CD14-positive monocyte (primary cell): Measurements from ENCODE around the gene TRIM50. TPM values are rescaled to one million over a fixed set of nuclear protein-coding genes. Genes with fewer than 3 reads are reported as not detected.

Experiments
- DNase-seq, 3 donors: peaks; one replicate each; pipeline ENCODE4 v3.0.0-alpha.2; 2011 to 2022
- H2AFZ ChIP-seq: 2 replicates; pipeline ENCODE4 v1.6.0; 2012; ENCODE audit warnings: mild to moderate bottlenecking, low read depth, low read length, inconsistent platforms; ENCODE audit not compliant: insufficient read depth, poor library complexity, severe bottlenecking
- H3K27ac ChIP-seq, 2 donors: 1 replicate in 1 of 2; 2 replicates in 1 of 2; pipeline ENCODE4 v1.5.1; 2012 to 2013; ENCODE audit warnings: low read length in 2 of 2, control low read depth in 1 of 2, inconsistent platforms in 1 of 2, low read depth in 1 of 2, mild to moderate bottlenecking in 1 of 2
- H3K27me3 ChIP-seq, 2 donors: one replicate each; pipeline versions ENCODE4 v1.6.0 to v1.6.1; 2011 to 2013; ENCODE audit warnings: low read length in 2 of 2; ENCODE audit not compliant: control insufficient read depth in 2 of 2, insufficient read depth in 2 of 2
- H3K36me3 ChIP-seq, 2 donors: replicated peaks in 1 of 2; 1 replicate in 1 of 2; 2 replicates in 1 of 2; pipeline versions ENCODE4 v1.5.1 to v1.6.1; 2012 to 2013; ENCODE audit warnings: low read length in 2 of 2, control low read depth in 1 of 2, inconsistent platforms in 1 of 2, mild to moderate bottlenecking in 1 of 2; ENCODE audit not compliant: insufficient read depth in 2 of 2, control insufficient read depth in 1 of 2
- H3K4me1 ChIP-seq, 2 donors: 1 replicate in 1 of 2; 2 replicates in 1 of 2; pipeline versions ENCODE4 v1.5.1 to v1.6.1; 2012 to 2013; ENCODE audit warnings: low read length in 2 of 2, control low read depth in 1 of 2, inconsistent platforms in 1 of 2, mild to moderate bottlenecking in 1 of 2, moderate library complexity in 1 of 2; ENCODE audit not compliant: insufficient read depth in 2 of 2, control insufficient read depth in 1 of 2
- H3K4me2 ChIP-seq: replicated peaks from 2 replicates; pipeline ENCODE3; 2012; ENCODE audit warnings: low read length, moderate library complexity, mild to moderate bottlenecking; ENCODE audit not compliant: poor library complexity, severe bottlenecking; ENCODE audit errors: extremely low read depth
- H3K4me3 ChIP-seq, 3 experiments: fragments of 200-600 bp in 1 of 3; sonication (generic) in 1 of 3; replicated peaks in 1 of 3; 1 replicate in 2 of 3; 2 replicates in 1 of 3; pipeline ENCODE4 v1.5.1; 2011 to 2013; ENCODE audit warnings: low read length in 3 of 3, mild to moderate bottlenecking in 3 of 3, control low read depth in 2 of 3, low read depth in 2 of 3, inconsistent platforms in 1 of 3, moderate library complexity in 1 of 3
- H3K79me2 ChIP-seq: 2 replicates; pipeline ENCODE4 v1.6.0; 2012; ENCODE audit warnings: mild to moderate bottlenecking, control low read depth, inconsistent platforms, low read length, moderate library complexity; ENCODE audit not compliant: insufficient read depth
- H3K9ac ChIP-seq: 2 replicates; pipeline ENCODE4 v1.6.0; 2017; ENCODE audit warnings: low read length, mild to moderate bottlenecking; ENCODE audit not compliant: insufficient read depth, poor library complexity, severe bottlenecking
- H3K9me3 ChIP-seq, 2 donors: replicated peaks in 1 of 2; 1 replicate in 1 of 2; 2 replicates in 1 of 2; pipeline versions ENCODE4 v1.5.1 to v1.6.1; 2012 to 2013; ENCODE audit warnings: low read length in 2 of 2, control low read depth in 1 of 2; ENCODE audit not compliant: control insufficient read depth in 1 of 2, insufficient read depth in 1 of 2
- H4K20me1 ChIP-seq: 2 replicates; pipeline ENCODE4 v1.6.0; 2012; ENCODE audit warnings: mild to moderate bottlenecking, low read length, control low read depth, moderate library complexity; ENCODE audit not compliant: insufficient read depth
- H3K27ac Mint-ChIP-seq, 7 donors: one replicate each; pipeline ENCODE4 v1.8.0; 2020; ENCODE audit warnings: mild to moderate bottlenecking in 7 of 7, mixed read lengths in 7 of 7, moderate library complexity in 6 of 7, inconsistent platforms in 2 of 7
- H3K27me3 Mint-ChIP-seq, 3 donors: one replicate each; pipeline ENCODE4 v1.8.0; 2021 to 2022; ENCODE audit warnings: low read depth in 3 of 3, mild to moderate bottlenecking in 3 of 3, mixed read lengths in 3 of 3, moderate library complexity in 3 of 3, inconsistent platforms in 1 of 3
- H3K36me3 Mint-ChIP-seq, 2 donors: one replicate each; pipeline ENCODE4 v1.8.0; 2020; ENCODE audit warnings: mixed read lengths in 2 of 2, inconsistent platforms in 1 of 2, mild to moderate bottlenecking in 1 of 2
- H3K4me1 Mint-ChIP-seq: one replicate; pipeline ENCODE4 v1.8.0; 2020; ENCODE audit warnings: mild to moderate bottlenecking, mixed read lengths
- H3K4me3 Mint-ChIP-seq, 2 donors: one replicate each; pipeline ENCODE4 v1.8.0; 2020; ENCODE audit warnings: mild to moderate bottlenecking in 2 of 2, mixed read lengths in 2 of 2, moderate library complexity in 1 of 2
- H3K9me3 Mint-ChIP-seq, 7 donors: one replicate each; pipeline ENCODE4 v1.8.0; 2020 to 2022; ENCODE audit warnings: mixed read lengths in 7 of 7, mild to moderate bottlenecking in 6 of 7, moderate library complexity in 6 of 7, inconsistent platforms in 2 of 7
- CTCF ChIP-seq: fragments of 200-600 bp; IDR thresholded peaks from one replicate; pipeline ENCODE4 v1.8.0; 2022; ENCODE audit warnings: antibody characterized with exemption, mild to moderate bottlenecking
- WGBS: methylation state at CpG from one replicate; pipeline ENCODE4 v1.1.5; 2013; ENCODE audit warnings: missing lambda C conversion rate; ENCODE audit not compliant: insufficient coverage; 5-methylcytosine and 5-hydroxymethylcytosine counted together
- intact Hi-C, 2 donors: fragments of 100-400 bp; cut with micrococcal nuclease; formaldehyde crosslinking; loops; one replicate each; pipeline versions ENCODE4 v1.15.0 to v1.15.1; 2023
- polyA plus RNA-seq, 3 donors: library from polyadenylated mRNA; depleted of rRNA in 1 of 3; unstranded in 2 of 3; stranded (reverse) in 1 of 3; fragments of 300-500 nt in 2 of 3; fragments of >200 nt in 1 of 3; fragmentation: Illumina TruSeq in 2 of 3; gene quantifications; 1 replicate in 2 of 3; 2 replicates in 1 of 3; pipeline ENCODE4 v1.2.3, GENCODE V29; 2012 to 2021

Gene TRIM50
- polyA plus RNA-seq, 3 donors: not detected

DNA sequence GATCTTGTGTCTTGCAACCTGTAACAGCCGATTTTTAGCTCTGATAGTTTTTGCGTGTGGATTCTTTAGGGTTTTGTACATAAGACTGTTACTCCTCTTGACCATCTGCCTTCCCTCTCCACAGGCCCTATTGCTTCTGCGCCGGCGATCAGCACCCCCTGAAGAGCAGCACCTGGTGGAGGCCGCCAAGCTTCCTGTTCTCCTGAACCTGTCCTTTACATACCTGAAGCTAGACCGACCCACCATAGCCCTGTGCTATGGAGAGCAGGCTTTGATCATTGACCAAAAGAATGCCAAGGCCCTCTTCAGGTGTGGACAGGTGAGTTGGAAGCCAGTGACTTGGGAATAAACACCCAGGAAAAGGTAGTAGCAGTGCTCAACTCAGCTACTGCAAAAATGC is 12.6 kb upstream of the TRIM50 start:
- H3K4me1 Mint-ChIP-seq: peaks cover 14% of the 10 kb centered on the region
- DNase-seq: no peak
- Histone ChIP-seq H3K9me3 (no peaks in the 10 kb centered on the region), H3K27ac (no peak overlapping the region), H3K4me3 (no peak overlapping the region), H3K9ac (no peak overlapping the region), H3K36me3 (no peaks in the 10 kb centered on the region), H3K79me2 (no peaks in the 10 kb centered on the region), H3K4me2 (no peak overlapping the region), H4K20me1 (no peaks in the 10 kb centered on the region), H3K4me1 (peaks cover 7 to 8% of the 10 kb centered on the region in 2 donors), H3K27me3 (no peaks in the 10 kb centered on the region), H2AFZ (no peak overlapping the region)
- intact Hi-C loops: no loop called here
- no peak for TF ChIP-seq CTCF
- H3K36me3 Mint-ChIP-seq: no peaks in the 10 kb centered on the region
- no peak overlapping the region for H3K4me3 Mint-ChIP-seq
- no peaks in the 10 kb centered on the region for H3K9me3 Mint-ChIP-seq
- WGBS: no CpG with 5 or more reads among the region's 7 CpGs
- no peak overlapping the region for H3K27ac Mint-ChIP-seq
- peaks cover 3 to 22% (median 9%) of the 10 kb centered on the region in 3 donors for H3K27me3 Mint-ChIP-seq

GRCh38 chr7:73338321-73338720 is 10.4 kb upstream of the TRIM50 start:
- intact Hi-C loops: no loop called here
- Histone ChIP-seq H4K20me1 (no peaks in the 10 kb centered on the region), H3K27ac (no peak overlapping the region), H3K9me3 (no peaks in the 10 kb centered on the region), H2AFZ (no peak overlapping the region), H3K9ac (no peak overlapping the region), H3K36me3 (no peaks in the 10 kb centered on the region), H3K79me2 (no peaks in the 10 kb centered on the region), H3K4me2 (no peak overlapping the region), H3K4me1 (peaks cover 7 to 8% of the 10 kb centered on the region in 2 donors), H3K27me3 (no peaks in the 10 kb centered on the region), H3K4me3 (no peak overlapping the region)
- H3K27ac Mint-ChIP-seq: no peak overlapping the region
- H3K9me3 Mint-ChIP-seq: no peaks in the 10 kb centered on the region
- no peaks in the 10 kb centered on the region for H3K36me3 Mint-ChIP-seq
- peaks cover 0 to 16% (median 9%) of the 10 kb centered on the region in 3 donors for H3K27me3 Mint-ChIP-seq
- no peak for DNase-seq
- TF ChIP-seq CTCF: no peak
- WGBS: 100% methylated on average over 4 of the region's 10 CpGs
- no peak overlapping the region for H3K4me3 Mint-ChIP-seq
- H3K4me1 Mint-ChIP-seq: peaks cover 14% of the 10 kb centered on the region
